K562 (cell line): Measurements from ENCODE around the gene SDK1. TPM values are rescaled to one million over a fixed set of nuclear protein-coding genes. Genes with fewer than 3 reads are reported as not detected.

ENCODE experiments used
- ATAC-seq: fragments of 200-7000 bp; cut with Tn5 transposase; 3 replicates; pipeline ENCODE4 v1.9.1; 2020; ENCODE audit warnings: moderate library complexity
- BruUV-seq: library from RNA; stranded (reverse); fragments of 400-500 nt; replicated peaks from 2 replicates; lab custom pipeline; 2021; lab: Mats Ljungman, UMichigan
- CTCF ChIA-PET: fragments of 300-600 bp; formaldehyde crosslinking; extraction: SDS; loops from one replicate; lab custom pipeline; 2021; ENCODE audit warnings: low intra/inter-chr PET ratio; lab: Yijun Ruan, JAX
- POLR2A ChIA-PET: fragments of 300-600, 350-650 bp; sonication (Branson Sonifier 250); formaldehyde crosslinking; extraction: SDS; loops from one replicate; lab custom pipeline; 2021; ENCODE audit warnings: antibody characterized with exemption, inconsistent platforms; lab: Yijun Ruan, JAX
- DNase-seq, 4 experiments: peaks; one replicate each; pipeline versions ENCODE4 v3.0.0 to v3.0.0-alpha.2; 2011 to 2018; ENCODE audit warnings: low spot score in 3 of 4, mixed read lengths in 3 of 4; ENCODE audit errors: extremely low read depth in 1 of 4
- FAIRE-seq: peaks from 2 replicates; lab custom pipeline; 2011; peaks lifted over from hg19 to GRCh38; lab: Jason Lieb, UNC
- H2AFZ ChIP-seq: 2 replicates; pipeline ENCODE4 v1.6.0; 2011; ENCODE audit warnings: low read depth, low read length, control low read depth, inconsistent platforms
- H3K27ac ChIP-seq: fragments of 200-600 bp; 3 replicates; pipeline ENCODE4 v1.8.0; 2011; ENCODE audit warnings: low read depth, mild to moderate bottlenecking, control low read depth, inconsistent platforms, low read length, moderate library complexity, mixed read lengths; ENCODE audit errors: extremely low read depth
- H3K27me3 ChIP-seq, 2 experiments: fragments of 300-600 bp in 1 of 2; 2 replicates in 1 of 2; 3 replicates in 1 of 2; pipeline versions ENCODE4 v1.6.0 to v1.8.0; 2011; ENCODE audit warnings: inconsistent platforms in 2 of 2, low read length in 2 of 2, mild to moderate bottlenecking in 1 of 2, mixed read lengths in 1 of 2, moderate library complexity in 1 of 2; ENCODE audit not compliant: control insufficient read depth in 2 of 2, insufficient read depth in 2 of 2
- H3K36me3 ChIP-seq: fragments of 300-600 bp; 3 replicates; pipeline ENCODE4 v1.8.0; 2011; ENCODE audit warnings: mild to moderate bottlenecking, low read length, inconsistent platforms; ENCODE audit not compliant: control insufficient read depth, insufficient read depth
- H3K4me1 ChIP-seq, 2 experiments: fragments of 200-600 bp in 1 of 2; replicated peaks in 1 of 2; 2 replicates in 1 of 2; 3 replicates in 1 of 2; pipeline versions ENCODE4 v1.5.1 to v1.8.0; 2011; ENCODE audit warnings: inconsistent platforms in 2 of 2, low read length in 2 of 2, mild to moderate bottlenecking in 1 of 2, mixed read lengths in 1 of 2, moderate library complexity in 1 of 2; ENCODE audit not compliant: control insufficient read depth in 2 of 2, insufficient read depth in 2 of 2
- H3K4me2 ChIP-seq: 2 replicates; pipeline ENCODE4 v1.6.1; 2011; ENCODE audit warnings: low read length, control low read depth, inconsistent platforms, mixed read lengths; ENCODE audit not compliant: insufficient read depth
- H3K4me3 ChIP-seq: fragments of 200-600 bp; sonication (generic), shearing (Covaris generic); 2 replicates; pipeline ENCODE4 v1.5.1; 2016; ENCODE audit warnings: control low read depth, inconsistent platforms
- H3K79me2 ChIP-seq: fragments of 200-600 bp; 3 replicates; pipeline ENCODE4 v1.8.0; 2011; ENCODE audit warnings: low read length, inconsistent platforms; ENCODE audit not compliant: control insufficient read depth, insufficient read depth
- H3K9ac ChIP-seq, 2 experiments: 2 replicates each; pipeline versions ENCODE4 v1.6.0 to v1.6.1; 2011; ENCODE audit warnings: low read depth in 2 of 2, low read length in 2 of 2, control low read depth in 1 of 2, inconsistent platforms in 1 of 2, mild to moderate bottlenecking in 1 of 2, mixed read lengths in 1 of 2; ENCODE audit not compliant: insufficient read depth in 1 of 2
- H3K9me1 ChIP-seq: one replicate; pipeline ENCODE4 v1.6.0; 2011; ENCODE audit warnings: inconsistent platforms, mild to moderate bottlenecking, low read length, moderate library complexity; ENCODE audit not compliant: control insufficient read depth, insufficient read depth
- H3K9me3 ChIP-seq: replicated peaks from 2 replicates; pipeline ENCODE4 v1.5.1; 2011; ENCODE audit warnings: low read depth, low read length, inconsistent platforms; ENCODE audit not compliant: control insufficient read depth, insufficient read depth
- H4K20me1 ChIP-seq: replicated peaks from 2 replicates; pipeline ENCODE4 v1.6.1; 2011; ENCODE audit warnings: low read length, inconsistent platforms, mixed read lengths; ENCODE audit not compliant: control insufficient read depth, insufficient read depth
- ATF6 ChIP-seq: sonication (generic); formaldehyde crosslinking; IDR thresholded peaks from 2 replicates; pipeline ENCODE4 v1.4.0; 2020; ENCODE audit warnings: mild to moderate bottlenecking, missing genetic modification reagents
- CCAR2 ChIP-seq: fragments of 200-400 bp; formaldehyde crosslinking; IDR thresholded peaks from 2 replicates; pipeline ENCODE4 v1.6.1; 2017; ENCODE audit warnings: mild to moderate bottlenecking, low read depth, low read length
- CREB3 ChIP-seq: fragments of 450-650 bp; conservative IDR thresholded peaks from 2 replicates; pipeline ENCODE4 v1.6.1; 2016; ENCODE audit warnings: missing genetic modification characterization, low read depth, mild to moderate bottlenecking, missing compliant biosample characterization, moderate library complexity
- ERF ChIP-seq: fragments of 450-650 bp; formaldehyde crosslinking; IDR thresholded peaks from 2 replicates; pipeline ENCODE4 v1.4.0; 2020; ENCODE audit warnings: mild to moderate bottlenecking, mixed read lengths
- ETV1 ChIP-seq: fragments of 450-650 bp; conservative IDR thresholded peaks from 2 replicates; pipeline ENCODE4 v1.6.1; 2016; ENCODE audit warnings: missing genetic modification characterization, control low read depth, low read depth, missing compliant biosample characterization
- GABPB1 ChIP-seq: sonication (generic); formaldehyde crosslinking; IDR thresholded peaks from 2 replicates; pipeline ENCODE4 v1.8.0; 2022; ENCODE audit warnings: mild to moderate bottlenecking, missing genetic modification reagents
- HEY1 ChIP-seq: fragments of 250-450 bp; sonication (Bioruptor Pico); IDR thresholded peaks from 2 replicates; pipeline ENCODE4 v1.5.0; 2020; ENCODE audit warnings: mild to moderate bottlenecking, moderate library complexity, borderline replicate concordance
- KDM5B ChIP-seq: fragments of 200-600 bp; sonication (generic); IDR thresholded peaks from 2 replicates; pipeline ENCODE4 v1.6.1; 2012; ENCODE audit warnings: low read depth, mild to moderate bottlenecking, moderate library complexity, low read length, control low read depth, inconsistent platforms; ENCODE audit not compliant: insufficient replicate concordance
- NCOA4 ChIP-seq: fragments of 450-650 bp; IDR thresholded peaks from 2 replicates; pipeline ENCODE4 v1.6.1; 2018; ENCODE audit warnings: mild to moderate bottlenecking; ENCODE audit not compliant: partially characterized antibody
- RBM22 ChIP-seq: fragments of 200-400 bp; formaldehyde crosslinking; IDR thresholded peaks from 2 replicates; pipeline ENCODE4 v1.6.1; 2018; ENCODE audit warnings: low read length, low read depth; ENCODE audit not compliant: poor library complexity, severe bottlenecking
- SIN3A ChIP-seq, 2 experiments: fragments of 150-350 bp in 1 of 2; IDR thresholded peaks; 2 replicates each; pipeline ENCODE4 v1.6.1; 2011 to 2016; ENCODE audit warnings: borderline replicate concordance in 2 of 2, low read depth in 2 of 2, low read length in 2 of 2, mild to moderate bottlenecking in 2 of 2, moderate library complexity in 2 of 2; ENCODE audit not compliant: control insufficient read depth in 1 of 2
- SNRNP70 ChIP-seq: fragments of 200-400 bp; formaldehyde crosslinking; optimal IDR thresholded peaks from 2 replicates; pipeline ENCODE3; 2017; ENCODE audit warnings: low read depth, low read length
- TRIM28 ChIP-seq: fragments of 450-650 bp; IDR thresholded peaks from 2 replicates; pipeline ENCODE4 v1.6.1; 2017
- YBX1 ChIP-seq: fragments of 450-650 bp; IDR thresholded peaks from 2 replicates; pipeline ENCODE4 v1.7.1; 2016; ENCODE audit warnings: mild to moderate bottlenecking
- ZBTB7A ChIP-seq: IDR thresholded peaks from 2 replicates; pipeline ENCODE4 v1.6.1; 2011; ENCODE audit warnings: low read depth, mild to moderate bottlenecking, low read length, moderate library complexity, borderline replicate concordance; ENCODE audit not compliant: control insufficient read depth
- ZFP30 ChIP-seq: fragments of 250-450 bp; sonication (Bioruptor Pico); IDR thresholded peaks from 2 replicates; pipeline ENCODE4 v1.8.0; 2022; ENCODE audit warnings: moderate library complexity, mild to moderate bottlenecking, inconsistent platforms, borderline replicate concordance
- ZNF212 ChIP-seq: fragments of 450-650 bp; formaldehyde crosslinking; IDR thresholded peaks from 2 replicates; pipeline ENCODE4 v1.4.0; 2020; ENCODE audit warnings: mild to moderate bottlenecking
- ZNF589 ChIP-seq: fragments of 200-800 bp; sonication (Bioruptor generic); IDR thresholded peaks from 2 replicates; pipeline ENCODE4 v1.6.1; 2016; ENCODE audit warnings: low read depth, missing genetic modification characterization, missing compliant biosample characterization
- WGBS: fragments of 100-300 bp; shearing (Covaris generic); methylation state at CpG from one replicate; pipeline ENCODE4 v1.1.6; 2016; ENCODE audit warnings: low coverage, mixed read lengths; ENCODE audit not compliant: insufficient coverage; ENCODE audit errors: missing lambda C conversion rate; 5-methylcytosine and 5-hydroxymethylcytosine counted together
- in situ Hi-C: fragments of 300-500 bp; cut with MboI; formaldehyde crosslinking; loops from 4 replicates; pipeline ENCODE4 v1.15.0; 2018; ENCODE audit warnings: inconsistent platforms, mixed read lengths
- intact Hi-C: fragments of 100-400 bp; cut with micrococcal nuclease; formaldehyde crosslinking; loops from 2 replicates; pipeline ENCODE4 v1.14.2; 2022
- polyA plus RNA-seq, 8 experiments: library from polyadenylated mRNA; depleted of rRNA in 4 of 8; stranded (reverse) in 5 of 8; unstranded in 3 of 8; fragments of >200 nt; fragmentation: Nextera tagmentation in 2 of 8; fragmentation: Illumina TruSeq in 1 of 8; extraction: Ambion mirVana in 2 of 8; extraction: Trizol in 1 of 8; gene quantifications; 2 replicates each; pipeline versions ENCODE4 v1.2.1 to v1.2.3, GENCODE V29; 2011 to 2014; ENCODE audit warnings: inconsistent platforms in 1 of 8, missing spikeins in 1 of 8
- total RNA-seq, 7 experiments: library from RNA; depleted of rRNA in 6 of 7; stranded (reverse); fragments of >200 nt in 6 of 7; fragmentation: Illumina TruSeq in 2 of 7; extraction: Trizol in 2 of 7; gene quantifications; 2 replicates each; pipeline versions ENCODE4 v1.2.1 to v1.2.3, GENCODE V29; 2011 to 2021; ENCODE audit warnings: low replicate concordance in 1 of 7

SDK1 gene
- total and polyA plus RNA-seq, 9 of the 15 experiments (the other 6 are each of a cell fraction or from before 2014, with no cell fraction given) = 0.16 TPM; not detected in 8

GRCh38 chr7:3781607-3782006, 480.6 kb downstream of the SDK1 start (continued):
- TF ChIP-seq ZNF212 (CRISPR knock-in tag) (no peak), ETV1 (tag) (no peak), ZFP30 (CRISPR knock-in tag) (peak; percentile 54; the same call in 1 of the 2 replicates), ZNF589 (CRISPR knock-in tag) (no peak), TRIM28 (peak; percentile 61; the same call in 1 of the 2 replicates), ATF6 (no peak)

GRCh38 chr7:3787717-3788264, 486.7 kb downstream of the SDK1 start:
- in situ Hi-C loops = no loop called here
- peaks cover 4 to 30% of the 10 kb centered on the region in 2 experiments; a peak in 4 of 5 replicates for H3K27me3 ChIP-seq
- no peak for FAIRE-seq

More at GRCh38 chr7:3787717-3788264, 486.7 kb downstream of the SDK1 start:
- no peak for DNase-seq
- H3K36me3 ChIP-seq = no peaks in the 10 kb centered on the region
- H3K9me3 ChIP-seq = no peaks in the 10 kb centered on the region
- 0% methylated on average over 15 of the region's 15 CpGs for WGBS
- no peaks in the 10 kb centered on the region for H3K4me1 ChIP-seq
- H3K9ac ChIP-seq = no peak overlapping the region
- H3K4me3 ChIP-seq = no peak overlapping the region
- no peaks in the 10 kb centered on the region for H4K20me1 ChIP-seq
- ChIA-PET CTCF (no interaction called here), POLR2A (interaction anchor here (0.5 kb wide), 1 partner anchor 893 kb away, joined by 3 read pairs; no protein-coding TSS in a partner anchor)
- ATAC-seq = no peak
- no peak overlapping the region for H3K4me2 ChIP-seq
- no TSS peak for BruUV-seq
- no peak for TF ChIP-seq HEY1 (CRISPR knock-in tag)
- TF ChIP-seq RBM22 = no peak
- no peak for TF ChIP-seq KDM5B
- TF ChIP-seq ERF (CRISPR knock-in tag) = no peak
- no peak for TF ChIP-seq YBX1
- no peak for TF ChIP-seq NCOA4
- no peak for TF ChIP-seq GABPB1 (CRISPR knock-in tag)
- TF ChIP-seq SNRNP70 = no peak
- TF ChIP-seq CREB3 = no peak
- TF ChIP-seq CCAR2 = no peak
- TF ChIP-seq ZBTB7A = no peak
- no peak for TF ChIP-seq SIN3A (IDR thresholded peaks at IDR 0.05; ENCODE audit: borderline replicate concordance in 2 of 2, control insufficient read depth in 1 of 2, low read depth in 2 of 2, low read length in 2 of 2)
- no peaks in the 10 kb centered on the region for H3K79me2 ChIP-seq
- no peak overlapping the region for H2AFZ ChIP-seq
- no peaks in the 10 kb centered on the region for H3K9me1 ChIP-seq
- H3K27ac ChIP-seq = no peak overlapping the region
- intact Hi-C loops = no loop called here
